T-helper 1 cell treated with Interleukin-12 subunit alpha and Interleukin-12 subunit beta and Interleukin-4 antibody, amounts not matched to agents 30 ng/mL and 1 ng/mL, for 36 hours (primary cell): ENCODE measurements around the gene CDKAL1. TPM values are rescaled to one million over a fixed set of nuclear protein-coding genes. Genes with fewer than 3 reads are reported as not detected.

Experiments
- intact Hi-C: fragments of 100-400 bp; cut with micrococcal nuclease; formaldehyde crosslinking; loops from one replicate; pipeline ENCODE4 v1.15.1; 2024
- total RNA-seq: library from RNA; stranded (reverse); gene quantifications from 2 replicates; pipeline ENCODE4 v1.2.3, GENCODE V29; 2022

The CDKAL1 gene
- total RNA-seq, 1 donor from 2014 or later: 30.6 TPM

GRCh38 chr6:21157186-21157929 lies 623.1 kb downstream of the CDKAL1 start:
- intact Hi-C loops: no loop called here

DNA sequence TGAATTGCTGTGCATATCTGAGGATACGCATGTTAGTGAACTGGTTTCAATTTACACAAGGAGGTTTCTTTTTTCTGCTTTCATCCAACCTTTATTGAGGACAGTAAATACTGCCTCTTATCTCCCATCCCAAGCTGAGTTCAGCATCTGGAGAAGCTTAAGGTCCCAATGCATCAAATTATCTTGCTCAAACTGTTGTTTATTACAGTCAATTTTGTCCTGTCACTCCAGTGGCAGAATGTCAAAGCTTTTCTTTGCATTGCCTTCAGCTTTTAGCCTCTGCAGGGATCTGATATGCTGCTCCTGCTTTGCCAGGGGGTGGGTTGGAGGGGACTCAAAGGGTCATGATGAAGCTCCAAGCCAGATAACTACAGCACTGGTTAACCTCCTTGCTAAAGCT lies 623.9 kb downstream of the CDKAL1 start:
- intact Hi-C loops: no loop called here

- intact Hi-C loops: no loop called here
Measured at GRCh38 chr6:21158873-21159272, 624.6 kb downstream of the CDKAL1 start.

DNA sequence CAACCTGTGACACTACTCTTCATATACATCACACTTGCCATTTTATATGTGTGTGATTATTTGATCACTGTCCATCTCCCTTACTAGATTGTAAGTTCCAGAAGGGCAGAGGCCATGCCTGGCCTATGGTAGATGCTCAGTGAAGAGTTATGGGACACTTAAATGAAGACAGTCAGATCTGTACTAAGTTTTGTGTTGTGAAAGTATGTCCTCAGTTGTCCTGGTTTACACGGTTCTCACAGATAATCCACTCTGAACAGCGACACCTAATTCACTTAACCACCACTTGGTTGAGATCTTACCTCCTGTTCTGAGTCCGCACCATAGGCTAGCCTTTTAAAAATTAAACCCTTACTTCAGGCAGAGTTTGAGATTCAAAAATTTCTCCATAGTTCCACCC lies 625.2 kb downstream of the CDKAL1 start:
- intact Hi-C loops: no loop called here

DNA sequence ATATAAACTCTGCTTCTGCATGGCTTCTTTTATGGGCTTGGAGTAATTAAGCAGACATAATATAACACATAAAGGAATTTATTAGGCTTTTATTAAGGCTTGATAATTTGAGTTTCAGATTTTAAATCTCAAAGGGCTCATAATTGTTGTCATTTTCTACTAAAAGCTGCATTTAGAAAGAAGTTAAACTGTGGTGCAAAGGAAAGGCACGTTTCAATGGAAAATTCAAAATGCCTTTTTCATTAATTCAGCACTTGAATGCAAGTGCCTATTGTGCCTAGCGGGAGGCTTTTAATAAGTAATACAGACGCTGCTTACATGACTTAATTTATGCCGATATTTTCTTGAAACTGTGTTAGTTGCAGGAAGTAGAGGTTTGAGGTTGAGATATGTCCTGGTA lies 627.5 kb downstream of the CDKAL1 start:
- intact Hi-C loops: no loop called here

DNA sequence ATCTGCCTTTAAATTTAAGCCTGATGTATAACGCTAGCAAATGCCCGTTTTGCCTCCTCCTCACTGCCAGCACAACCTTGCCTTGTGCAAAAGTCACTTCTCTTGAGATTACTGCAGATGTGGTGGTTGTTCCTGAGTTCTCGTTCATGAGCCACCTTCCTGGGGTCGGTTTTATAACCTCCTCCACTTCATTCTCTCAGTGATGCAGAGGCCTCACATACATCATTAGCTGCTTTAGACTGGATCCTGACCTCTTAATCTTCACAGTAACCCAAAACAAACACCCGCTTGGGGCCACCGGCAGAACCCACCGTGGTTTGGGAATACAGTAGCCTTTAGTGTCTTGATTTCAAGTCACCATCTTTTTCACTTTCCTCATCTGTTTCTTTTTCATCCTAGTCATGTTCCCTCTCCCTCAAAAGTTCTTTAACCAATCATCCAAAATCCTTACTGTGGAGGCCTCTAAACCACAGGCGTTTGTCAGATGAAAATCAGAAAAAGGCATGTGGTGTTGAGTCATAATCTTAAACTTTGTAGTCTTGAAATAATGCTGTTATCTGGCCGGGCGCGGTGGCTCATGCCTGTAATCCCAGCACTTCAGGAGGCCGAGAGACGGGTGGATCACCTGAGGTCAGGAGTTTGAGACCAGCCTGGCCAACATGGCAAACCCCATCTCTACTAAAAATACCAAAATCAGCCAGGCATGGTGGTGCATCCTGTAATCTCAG lies 629.0 kb downstream of the CDKAL1 start:
- intact Hi-C loops: no loop called here

DNA sequence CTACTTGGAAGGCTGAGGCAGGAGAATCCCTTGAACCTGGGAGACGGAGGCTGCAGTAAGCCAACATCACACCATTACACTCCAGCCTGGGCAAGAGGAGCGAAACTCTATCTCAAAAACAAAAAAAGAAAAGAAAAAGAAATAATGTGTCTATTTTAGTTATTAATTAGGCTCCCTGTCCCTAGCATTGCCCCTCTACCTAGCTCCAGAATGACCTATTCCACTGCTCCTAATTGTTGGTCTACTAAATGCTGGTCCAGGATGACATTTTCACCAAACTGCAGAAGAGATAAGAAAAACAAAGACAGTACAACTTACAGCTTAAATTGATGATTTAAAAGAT lies 629.6 kb downstream of the CDKAL1 start:
- intact Hi-C loops: loop anchor here (2.0 kb wide), 1 partner anchor 425 kb away; no protein-coding TSS in a partner anchor

DNA sequence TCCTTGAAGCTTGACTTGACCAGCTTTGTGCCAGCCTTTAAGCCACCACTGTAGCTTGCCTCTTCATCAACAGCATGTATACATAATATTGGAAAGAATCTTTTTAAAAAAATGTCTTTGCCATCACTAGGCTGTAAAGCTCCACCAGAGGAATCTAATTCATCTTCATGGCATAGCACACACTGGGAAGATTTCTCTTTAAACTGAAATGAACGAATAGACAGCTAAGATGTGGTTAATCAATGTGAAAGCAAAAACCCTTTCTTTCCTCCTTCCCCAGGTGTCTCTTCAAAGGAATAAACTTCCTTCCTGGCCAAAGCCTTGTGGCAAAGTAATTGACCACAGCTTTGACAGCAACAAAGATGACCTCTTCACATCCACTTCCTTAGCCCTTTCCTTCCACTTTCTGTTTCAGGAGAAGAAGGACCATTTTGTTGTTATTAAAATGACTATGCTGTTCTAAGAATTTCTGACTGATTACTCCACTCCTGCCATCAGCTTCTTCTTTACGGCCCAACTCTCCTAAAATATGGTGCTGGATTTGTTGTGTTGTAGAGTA lies 630.6 kb downstream of the CDKAL1 start:
- intact Hi-C loops: loop anchor here (2.0 kb wide), 1 partner anchor 424 kb away; no protein-coding TSS in a partner anchor

GRCh38 chr6:21166754-21167153 lies 632.5 kb downstream of the CDKAL1 start:
- intact Hi-C loops: no loop called here

DNA sequence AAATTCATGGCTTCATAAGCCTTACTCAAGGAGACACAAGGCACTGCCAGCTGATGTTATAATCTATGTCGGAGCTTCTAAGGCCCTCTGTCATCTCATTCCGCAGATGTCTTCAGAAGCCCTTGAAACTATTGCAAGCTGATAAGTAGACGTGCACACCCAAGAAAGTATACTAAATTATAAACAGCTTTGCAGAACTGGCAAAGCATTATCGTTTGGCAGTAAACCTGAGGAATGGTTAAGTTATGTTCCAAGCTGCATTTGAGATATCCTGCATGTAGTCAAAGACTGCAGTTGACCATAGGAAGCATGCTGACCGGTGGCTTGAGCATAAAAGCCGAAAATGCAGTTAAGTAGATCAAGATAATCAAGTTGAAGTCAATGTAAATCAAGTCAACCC lies 633.5 kb downstream of the CDKAL1 start:
- intact Hi-C loops: no loop called here

GRCh38 chr6:21171801-21172200 lies 637.5 kb downstream of the CDKAL1 start:
- intact Hi-C loops: no loop called here

GRCh38 chr6:21173031-21173430 lies 638.8 kb downstream of the CDKAL1 start:
- intact Hi-C loops: no loop called here

GRCh38 chr6:21173678-21174077 lies 639.4 kb downstream of the CDKAL1 start:
- intact Hi-C loops: no loop called here

DNA sequence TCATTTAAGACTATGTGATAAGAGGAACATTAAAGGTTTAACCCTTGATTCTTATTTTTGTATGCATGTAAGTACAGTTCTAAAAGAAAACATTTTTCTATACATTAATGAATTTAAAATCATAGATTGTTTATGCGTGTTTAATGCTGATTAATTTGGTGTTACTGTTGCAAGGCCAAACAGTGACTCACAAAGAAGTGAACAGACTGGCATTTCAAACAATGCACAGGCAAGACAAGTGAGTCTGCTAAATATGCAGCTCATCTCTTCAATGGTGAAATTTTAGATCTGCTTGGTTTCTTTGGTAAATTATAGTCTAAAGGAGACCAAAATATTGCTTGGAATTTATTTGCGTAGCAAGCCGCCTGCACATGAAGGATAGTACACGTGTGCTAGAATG lies 641.9 kb downstream of the CDKAL1 start:
- intact Hi-C loops: no loop called here

- intact Hi-C loops: no loop called here
Measured at GRCh38 chr6:21180155-21180554, 645.9 kb downstream of the CDKAL1 start.

DNA sequence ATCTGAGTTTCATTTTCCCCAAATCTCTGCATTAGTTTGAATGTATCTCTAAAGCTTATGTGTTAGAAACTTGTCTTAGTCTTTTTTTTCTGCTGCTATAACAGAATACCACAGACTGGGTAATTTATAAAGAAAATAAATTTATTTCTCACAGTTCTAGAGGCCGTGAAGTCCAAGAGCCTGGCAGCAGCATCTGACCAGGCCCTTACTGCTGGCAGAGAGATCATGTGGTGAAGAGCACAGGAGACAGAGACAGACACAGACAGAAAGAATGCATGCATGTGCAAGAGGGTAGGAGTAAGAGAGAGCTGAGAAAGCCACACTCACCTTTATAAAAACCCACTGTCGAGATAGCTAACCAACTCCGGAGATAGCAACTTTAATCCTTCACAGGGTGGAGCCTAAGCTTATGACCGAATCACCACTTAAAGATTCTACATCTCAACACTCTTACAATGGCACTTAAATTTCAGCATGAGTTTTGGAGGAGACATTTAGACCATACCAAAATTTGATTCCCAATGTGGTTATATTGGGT lies 646.6 kb downstream of the CDKAL1 start:
- intact Hi-C loops: no loop called here

- intact Hi-C loops: no loop called here
Measured at GRCh38 chr6:21181866-21182265, 647.6 kb downstream of the CDKAL1 start.

DNA sequence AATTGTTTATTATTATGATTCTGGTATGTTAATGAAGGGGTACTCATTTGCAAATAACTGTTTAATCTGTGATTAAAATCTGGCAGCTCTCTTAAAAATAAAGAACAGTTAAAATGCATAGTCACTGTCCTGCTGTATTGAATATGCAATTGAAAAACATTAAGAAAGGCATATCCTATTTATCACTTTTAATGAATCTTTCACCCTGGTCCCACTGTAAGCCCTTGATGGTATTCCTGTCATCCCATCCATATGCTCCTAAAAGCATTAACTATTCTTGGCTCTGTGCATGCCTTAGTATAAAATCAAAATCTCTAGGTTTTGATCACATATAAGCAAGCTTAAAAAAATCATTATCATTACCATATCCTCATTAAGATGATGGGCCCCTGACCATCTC lies 648.3 kb downstream of the CDKAL1 start:
- intact Hi-C loops: no loop called here

- intact Hi-C loops: no loop called here
Measured at GRCh38 chr6:21185861-21186478, 651.7 kb downstream of the CDKAL1 start.

DNA sequence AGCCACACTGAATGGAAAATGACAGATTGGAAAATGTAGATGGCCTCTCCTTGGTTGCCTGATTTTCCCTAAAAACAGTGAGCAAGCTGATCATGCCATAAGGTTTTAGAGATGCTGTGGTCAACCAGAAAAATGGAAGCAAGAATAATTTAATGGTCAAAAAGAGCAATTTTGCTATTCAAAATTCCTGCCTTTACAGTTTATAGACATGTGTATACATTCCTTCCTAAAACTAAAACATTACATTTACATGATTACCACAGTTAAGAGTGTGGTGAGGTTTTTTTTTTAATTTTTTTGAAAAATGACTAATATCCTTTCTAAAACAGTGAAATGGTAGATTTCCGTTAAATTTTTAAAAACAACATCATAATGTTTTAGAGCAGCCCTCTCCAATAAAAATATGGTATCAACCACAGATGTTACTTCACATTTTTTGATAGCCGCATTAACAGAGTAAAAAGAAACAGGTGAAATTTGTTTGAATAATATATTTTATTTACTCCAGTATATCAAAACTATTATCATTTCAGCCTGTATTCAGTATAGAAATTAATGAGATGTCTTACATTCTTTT lies 652.3 kb downstream of the CDKAL1 start:
- intact Hi-C loops: no loop called here

DNA sequence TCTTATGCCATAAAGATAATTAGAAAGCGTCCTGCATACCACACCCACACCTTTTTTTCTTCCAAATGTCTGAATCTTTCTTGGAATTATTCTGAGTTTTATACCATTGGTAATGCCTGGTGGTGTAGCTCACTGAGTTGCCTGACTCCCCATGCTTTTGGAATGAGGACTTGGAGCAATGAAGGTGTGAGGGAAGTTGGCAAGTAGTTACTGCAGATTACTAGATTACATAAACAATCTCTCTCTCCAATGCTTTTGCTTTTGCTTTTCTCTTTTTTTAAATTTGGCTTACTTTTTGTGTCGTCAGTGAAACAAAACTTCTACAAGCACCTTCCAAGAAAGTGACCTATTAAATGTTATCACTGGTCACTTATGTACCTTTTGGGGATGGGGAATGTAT lies 653.2 kb downstream of the CDKAL1 start:
- intact Hi-C loops: no loop called here
